ES-I3 (cell line): ENCODE data around the gene FSD1.
A peak's percentile ranks its signal among the peaks of the same experiment; 100 is the strongest.

Source experiments
- H3K36me3 ChIP-seq: 2 replicates; pipeline ENCODE4 v1.6.1; 2013; ENCODE audit warnings: mild to moderate bottlenecking, low read length, control low read depth, moderate library complexity; ENCODE audit not compliant: insufficient read depth
- H3K4me1 ChIP-seq: 2 replicates; pipeline ENCODE4 v1.6.1; 2013; ENCODE audit warnings: mild to moderate bottlenecking, control low read depth, low read length; ENCODE audit not compliant: insufficient read depth
- H3K9ac ChIP-seq: 2 replicates; pipeline ENCODE4 v1.6.1; 2013; ENCODE audit warnings: low read depth, mild to moderate bottlenecking, low read length, moderate library complexity
- H3K9me3 ChIP-seq: 2 replicates; pipeline ENCODE4 v1.6.1; 2013; ENCODE audit warnings: mild to moderate bottlenecking, low read length, moderate library complexity; ENCODE audit not compliant: control insufficient read depth, insufficient read depth

Gene FSD1

GRCh38 chr19:4297901-4298809 is 6.2 kb upstream of the FSD1 start:
- H3K4me1 ChIP-seq: peaks cover 8% of the 10 kb centered on the region; the same call in 1 of the 2 replicates
- no peaks in the 10 kb centered on the region for H3K9me3 ChIP-seq
- no peaks in the 10 kb centered on the region for H3K36me3 ChIP-seq
- H3K9ac ChIP-seq: no peak overlapping the region

- Histone ChIP-seq H3K4me1 (peaks cover 8% of the 10 kb centered on the region; the same call in 1 of the 2 replicates), H3K9me3 (no peaks in the 10 kb centered on the region), H3K36me3 (no peaks in the 10 kb centered on the region), H3K9ac (no peak overlapping the region)
Measured at GRCh38 chr19:4298810-4299550, 5.4 kb upstream of the FSD1 start.

GRCh38 chr19:4300589-4300988 is 3.8 kb upstream of the FSD1 start:
- H3K4me1 ChIP-seq: peaks cover 8% of the 10 kb centered on the region; the same call in 1 of the 2 replicates
- H3K9me3 ChIP-seq: no peaks in the 10 kb centered on the region
- H3K36me3 ChIP-seq: no peaks in the 10 kb centered on the region
- H3K9ac ChIP-seq: no peak overlapping the region

- H3K9ac ChIP-seq: no peak overlapping the region
- peaks cover 8% of the 10 kb centered on the region; the same call in 1 of the 2 replicates for H3K4me1 ChIP-seq
- no peaks in the 10 kb centered on the region for H3K9me3 ChIP-seq
- H3K36me3 ChIP-seq: no peaks in the 10 kb centered on the region
Measured at GRCh38 chr19:4301590-4302242, 2.7 kb upstream of the FSD1 start.

GRCh38 chr19:4302243-4302640 is 2.2 kb upstream of the FSD1 start, which contains the start of gene TMIGD2:
Gene TMIGD2 (minus strand): TSS chr19:4302389. CDS start chr19:4302385, 4 bp downstream.
- Histone ChIP-seq H3K9me3 (no peaks in the 10 kb centered on the region), H3K36me3 (no peaks in the 10 kb centered on the region), H3K9ac (no peak within 1 kb of the TSS), H3K4me1 (peaks cover 8% of the 10 kb centered on the region; the same call in 1 of the 2 replicates)

- peak overlapping the region; percentile 25; the same call in 1 of the 2 replicates for H3K9ac ChIP-seq
- no peaks in the 10 kb centered on the region for H3K9me3 ChIP-seq
- H3K4me1 ChIP-seq: peaks cover 8% of the 10 kb centered on the region; the same call in 1 of the 2 replicates
- no peaks in the 10 kb centered on the region; the same call in 1 of the 2 replicates for H3K36me3 ChIP-seq
Measured at GRCh38 chr19:4303819-4304537, 420 bp upstream of the FSD1 start.

GRCh38 chr19:4305257-4305612 is 837 bp downstream of the FSD1 start:
- Histone ChIP-seq H3K36me3 (no peaks in the 10 kb centered on the region; the same call in 1 of the 2 replicates), H3K9me3 (no peaks in the 10 kb centered on the region), H3K4me1 (peaks cover 8% of the 10 kb centered on the region; the same call in 1 of the 2 replicates), H3K9ac (peak overlapping the region; percentile 20; the same call in 1 of the 2 replicates)

- Histone ChIP-seq H3K36me3 (no peaks in the 10 kb centered on the region; the same call in 1 of the 2 replicates), H3K4me1 (peaks cover 8% of the 10 kb centered on the region; the same call in 1 of the 2 replicates), H3K9me3 (no peaks in the 10 kb centered on the region), H3K9ac (no peak overlapping the region)
Measured at GRCh38 chr19:4305659-4306058, 1.3 kb downstream of the FSD1 start.

- no peak overlapping the region for H3K9ac ChIP-seq
- H3K36me3 ChIP-seq: no peaks in the 10 kb centered on the region; the same call in 1 of the 2 replicates
Measured at GRCh38 chr19:4310247-4311121, 6.1 kb downstream of the FSD1 start.

GRCh38 chr19:4313847-4314490 is 9.6 kb downstream of the FSD1 start:
- no peaks in the 10 kb centered on the region for H3K9me3 ChIP-seq
- H3K4me1 ChIP-seq: no peaks in the 10 kb centered on the region
- no peaks in the 10 kb centered on the region for H3K36me3 ChIP-seq
- no peak overlapping the region for H3K9ac ChIP-seq

More at GRCh38 chr19:4310247-4311121, 6.1 kb downstream of the FSD1 start:
- no peaks in the 10 kb centered on the region for H3K9me3 ChIP-seq
- no peaks in the 10 kb centered on the region for H3K4me1 ChIP-seq

- Histone ChIP-seq H3K9me3 (no peaks in the 10 kb centered on the region), H3K36me3 (no peaks in the 10 kb centered on the region; the same call in 1 of the 2 replicates), H3K9ac (no peak overlapping the region), H3K4me1 (no peaks in the 10 kb centered on the region)
Measured at GRCh38 chr19:4316956-4317355, 12.6 kb downstream of the FSD1 start.

- no peak overlapping the region for H3K9ac ChIP-seq
- no peaks in the 10 kb centered on the region for H3K9me3 ChIP-seq
- no peaks in the 10 kb centered on the region; the same call in 1 of the 2 replicates for H3K36me3 ChIP-seq
- H3K4me1 ChIP-seq: no peaks in the 10 kb centered on the region
Measured at GRCh38 chr19:4318460-4318859, 14.1 kb downstream of the FSD1 start.
